ENCODE results near the gene SMAD3. TPM values are rescaled to one million over a fixed set of nuclear protein-coding genes. Genes with fewer than 3 reads are reported as not detected.
"Not testable (repeated sequence)": the region's sequence is repeated elsewhere in the genome, so short reads cannot be mapped to it uniquely, and the experiment has no call there.

The SMAD3 gene
- total RNA-seq, 1 donor = 96.3 TPM

DNA sequence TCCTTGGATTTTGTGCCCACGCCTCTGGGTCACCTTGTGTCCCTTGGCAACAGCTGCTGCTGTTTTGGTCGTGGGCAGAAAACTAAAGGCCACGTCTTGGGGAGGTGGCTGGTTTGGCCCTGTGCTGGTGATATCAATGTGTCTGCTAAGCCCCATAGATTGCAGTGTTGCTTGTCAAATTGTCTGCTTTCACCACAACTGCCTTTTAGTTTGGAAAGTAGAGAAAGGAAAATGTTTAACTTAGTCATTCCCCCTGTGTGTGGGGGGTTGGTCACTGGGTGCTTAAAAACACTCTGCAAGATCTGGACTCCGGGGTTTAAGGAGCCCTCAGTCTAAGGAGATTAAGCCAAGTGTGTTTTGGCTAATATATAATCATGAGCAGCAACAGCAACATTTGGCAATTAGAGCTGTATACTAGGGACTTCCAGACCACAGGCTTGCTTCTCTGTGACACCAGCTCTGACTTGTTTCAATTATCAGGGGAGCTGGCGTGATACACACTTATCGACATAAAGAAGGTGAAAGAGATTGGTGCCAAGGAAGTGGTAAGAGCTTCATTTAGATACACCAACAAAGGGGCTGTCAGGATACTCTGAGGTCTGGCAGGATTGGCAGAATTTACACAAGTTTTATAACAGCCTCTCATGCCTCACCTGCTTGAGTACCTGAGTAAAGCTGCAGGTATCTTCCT is 3.5 kb downstream of the SMAD3 start:
- TF ChIP-seq, protein P1, sequence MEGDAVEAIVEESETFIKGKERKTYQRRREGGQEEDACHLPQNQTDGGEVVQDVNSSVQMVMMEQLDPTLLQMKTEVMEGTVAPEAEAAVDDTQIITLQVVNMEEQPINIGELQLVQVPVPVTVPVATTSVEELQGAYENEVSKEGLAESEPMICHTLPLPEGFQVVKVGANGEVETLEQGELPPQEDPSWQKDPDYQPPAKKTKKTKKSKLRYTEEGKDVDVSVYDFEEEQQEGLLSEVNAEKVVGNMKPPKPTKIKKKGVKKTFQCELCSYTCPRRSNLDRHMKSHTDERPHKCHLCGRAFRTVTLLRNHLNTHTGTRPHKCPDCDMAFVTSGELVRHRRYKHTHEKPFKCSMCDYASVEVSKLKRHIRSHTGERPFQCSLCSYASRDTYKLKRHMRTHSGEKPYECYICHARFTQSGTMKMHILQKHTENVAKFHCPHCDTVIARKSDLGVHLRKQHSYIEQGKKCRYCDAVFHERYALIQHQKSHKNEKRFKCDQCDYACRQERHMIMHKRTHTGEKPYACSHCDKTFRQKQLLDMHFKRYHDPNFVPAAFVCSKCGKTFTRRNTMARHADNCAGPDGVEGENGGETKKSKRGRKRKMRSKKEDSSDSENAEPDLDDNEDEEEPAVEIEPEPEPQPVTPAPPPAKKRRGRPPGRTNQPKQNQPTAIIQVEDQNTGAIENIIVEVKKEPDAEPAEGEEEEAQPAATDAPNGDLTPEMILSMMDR (IDR thresholded peaks at IDR 0.05; ENCODE audit: insufficient read depth, low read length) = no peak
- peak; percentile 76 for DNase-seq (ENCODE audit: low read depth)
- H3K4me3 ChIP-seq (ENCODE audit: low read depth, low read length) = peak overlapping the region; percentile 96

DNA sequence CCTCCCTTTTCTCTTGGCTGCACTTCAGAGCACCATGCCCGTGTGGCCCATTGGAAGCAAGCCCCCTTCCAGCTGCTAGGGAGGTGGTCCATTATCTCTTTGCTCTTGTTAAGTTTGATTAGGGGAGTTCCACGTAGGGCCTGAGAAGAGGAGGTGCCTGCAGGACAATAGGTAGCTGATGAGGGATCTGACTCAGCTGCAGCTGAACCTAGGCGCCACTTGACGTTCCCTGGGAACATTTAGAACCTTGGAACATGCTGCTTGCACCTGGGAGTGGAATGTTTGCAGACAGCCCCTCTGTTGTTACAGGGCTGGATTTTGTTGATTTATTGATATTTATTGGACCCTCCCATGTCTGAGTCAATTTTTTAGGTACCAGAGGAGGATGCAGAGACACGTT is 4.7 kb downstream of the SMAD3 start:
- TF ChIP-seq, protein P1 (IDR thresholded peaks at IDR 0.05; ENCODE audit: insufficient read depth, low read length) = no peak
- peak overlapping the region; percentile 13 for H3K4me3 ChIP-seq (ENCODE audit: low read depth, low read length)
- DNase-seq (ENCODE audit: low read depth) = no peak

DNA sequence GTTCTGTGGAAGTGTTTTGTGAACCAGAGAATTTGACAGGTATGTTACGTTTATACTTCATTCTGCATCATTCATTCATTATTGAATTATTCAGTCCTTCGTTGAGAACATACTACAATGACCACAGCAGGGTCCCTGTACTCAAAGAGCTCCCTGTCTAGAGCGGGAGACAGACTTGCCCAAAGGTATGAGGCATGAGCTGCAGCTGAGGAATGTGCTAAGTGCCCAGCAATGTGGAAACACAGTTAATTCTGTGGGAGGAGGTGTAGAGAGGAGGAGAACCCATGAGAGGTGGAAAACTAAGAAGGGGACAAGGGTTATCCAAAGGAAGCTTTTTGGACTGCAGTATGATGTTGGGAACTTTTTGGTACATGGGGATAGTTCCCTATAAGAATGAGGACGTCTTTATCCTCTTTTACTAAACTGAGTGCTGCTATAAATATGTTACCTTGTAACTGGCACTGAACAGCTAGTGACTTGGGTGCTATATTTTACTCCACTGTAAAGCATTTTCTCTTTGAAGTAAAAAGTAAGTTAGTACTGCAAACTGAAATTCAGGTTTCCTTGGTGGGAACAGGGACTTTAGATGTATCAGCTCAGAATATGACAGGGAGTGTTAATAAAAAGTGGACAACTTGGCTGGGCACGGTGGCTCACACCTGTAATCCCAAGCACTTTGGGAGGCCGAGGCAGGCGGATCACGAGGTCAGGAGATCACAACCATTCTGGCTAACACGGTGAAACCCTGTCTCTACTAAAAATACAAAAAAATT is 5.7 kb downstream of the SMAD3 start:
- TF ChIP-seq, protein P1 (IDR thresholded peaks at IDR 0.05; ENCODE audit: insufficient read depth, low read length) = no peak
- DNase-seq (ENCODE audit: low read depth) = no peak
- no peak overlapping the region for H3K4me3 ChIP-seq (ENCODE audit: low read depth, low read length)

DNA sequence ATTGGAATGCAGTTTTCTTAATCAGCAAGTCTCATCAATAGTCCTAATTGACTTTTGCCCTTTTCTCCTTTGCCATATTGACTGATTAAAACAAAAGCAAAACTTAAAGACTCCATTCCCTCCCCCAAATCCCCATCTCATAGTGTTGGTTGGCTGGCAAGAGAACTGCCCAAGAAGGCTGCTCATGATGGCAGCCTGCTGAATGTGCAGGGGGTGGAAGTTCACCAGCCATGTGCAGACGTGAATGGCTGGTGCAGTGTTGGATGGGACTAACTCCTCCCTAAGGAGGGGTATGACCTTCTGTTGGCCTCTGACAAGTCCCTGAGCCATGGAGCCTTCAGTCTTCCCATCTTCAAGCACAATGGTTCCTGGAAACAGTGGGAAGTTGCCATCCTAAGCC is 7.0 kb downstream of the SMAD3 start:
- H3K4me3 ChIP-seq (ENCODE audit: low read depth, low read length) = no peak overlapping the region
- TF ChIP-seq, protein P1 (IDR thresholded peaks at IDR 0.05; ENCODE audit: insufficient read depth, low read length) = no peak
- no peak for DNase-seq (ENCODE audit: low read depth)

DNA sequence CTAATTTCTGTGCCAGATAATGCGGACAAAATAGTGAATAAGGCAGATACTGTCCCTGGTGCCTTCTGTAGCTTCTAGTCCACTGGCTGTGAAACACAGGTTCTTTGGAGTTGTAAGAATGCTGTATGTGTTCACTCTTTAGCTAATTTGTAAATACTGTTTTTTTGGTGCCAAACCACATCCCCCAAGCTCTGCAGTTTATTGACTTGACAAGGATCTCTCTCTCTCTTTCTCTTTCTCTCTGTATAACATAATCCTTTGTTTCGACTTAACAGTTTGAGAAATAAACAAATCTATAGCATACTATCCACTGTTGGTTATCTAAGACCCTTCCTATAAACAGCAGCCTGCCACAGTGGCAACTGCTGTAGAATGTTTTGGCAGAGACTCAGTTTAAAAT is 7.6 kb downstream of the SMAD3 start:
- H3K4me3 ChIP-seq (ENCODE audit: low read depth, low read length) = no peak overlapping the region
- no peak for DNase-seq (ENCODE audit: low read depth)
- TF ChIP-seq, protein P1 (IDR thresholded peaks at IDR 0.05; ENCODE audit: insufficient read depth, low read length) = no peak

DNA sequence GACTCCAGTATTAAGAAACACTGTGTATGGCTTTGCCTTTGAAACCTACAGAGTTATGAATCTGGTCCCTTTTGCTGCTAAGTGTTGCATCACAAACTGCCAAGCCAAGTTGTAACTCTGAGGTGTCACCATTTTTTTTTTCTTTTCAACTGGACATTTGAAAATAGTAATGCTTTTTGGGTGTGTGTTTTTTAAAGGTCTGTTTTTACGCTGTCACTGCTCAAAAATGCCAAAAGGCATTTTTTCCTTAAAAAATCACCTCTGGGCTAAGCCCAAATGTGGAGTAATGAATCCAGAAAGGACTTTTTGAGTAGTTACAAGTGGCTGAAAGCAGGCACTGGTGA is 9.5 kb downstream of the SMAD3 start:
- TF ChIP-seq, protein P1 (IDR thresholded peaks at IDR 0.05; ENCODE audit: insufficient read depth, low read length) = no peak
- DNase-seq (ENCODE audit: low read depth) = peak; percentile 66
- no peak overlapping the region for H3K4me3 ChIP-seq (ENCODE audit: low read depth, low read length)

DNA sequence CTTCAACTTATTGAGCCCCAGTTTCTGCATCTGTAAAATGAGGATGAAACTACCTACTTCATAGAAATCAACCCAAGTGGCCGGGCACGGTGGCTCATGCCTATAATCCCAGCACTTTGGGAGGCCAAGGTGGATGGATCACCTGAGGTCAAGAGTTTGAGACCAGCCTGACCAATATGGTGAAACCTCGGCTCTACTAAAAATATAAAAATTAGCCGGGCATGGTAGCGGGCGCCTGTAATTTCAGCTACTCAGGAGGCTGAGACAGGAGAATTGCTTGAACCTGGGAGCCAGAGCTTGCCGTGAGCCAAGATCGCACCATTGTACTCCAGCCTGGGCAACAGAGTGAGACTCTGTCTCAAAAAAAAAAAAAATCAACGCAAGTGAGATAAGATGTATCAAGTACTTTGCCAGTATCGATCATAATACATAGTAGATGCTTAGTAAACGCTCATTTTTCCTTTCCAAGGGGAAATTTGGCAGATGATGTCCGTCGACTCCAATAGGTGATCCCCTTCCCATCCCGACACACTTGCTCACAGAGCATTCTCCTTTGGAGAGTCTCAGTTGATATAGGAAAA is 10.2 kb downstream of the SMAD3 start:
- H3K4me3 ChIP-seq (ENCODE audit: low read depth, low read length); DNase-seq (ENCODE audit: low read depth): not testable (repeated sequence)
